GM19025 (cell line): ENCODE results near the gene TLR5.

ENCODE experiments used
- ATAC-seq: cut with Tn5 transposase; IDR thresholded peaks from one replicate; pipeline ENCODE4 v1.9.1; 2021; ENCODE audit warnings: mild to moderate bottlenecking, low read depth, moderate library complexity; ENCODE audit not compliant: unreplicated experiment

The TLR5 gene

GRCh38 chr1:223076362-223076761 is 66.7 kb downstream of the TLR5 start:
- ATAC-seq: no peak

GRCh38 chr1:223075834-223076233 is 67.2 kb downstream of the TLR5 start:
- ATAC-seq: no peak

GRCh38 chr1:223074445-223075300 is 68.4 kb downstream of the TLR5 start:
- ATAC-seq: no peak

GRCh38 chr1:223068900-223069665 is 74.0 kb downstream of the TLR5 start:
- ATAC-seq: no peak

GRCh38 chr1:223067914-223068313 is 75.1 kb downstream of the TLR5 start:
- no peak for ATAC-seq

GRCh38 chr1:223066415-223066814 is 76.6 kb downstream of the TLR5 start:
- no peak for ATAC-seq

- no peak for ATAC-seq
Measured at GRCh38 chr1:223062177-223062576, 80.9 kb downstream of the TLR5 start.

- no peak for ATAC-seq
Measured at GRCh38 chr1:223059526-223059925, 83.5 kb downstream of the TLR5 start.
